Loucy (cell line): ENCODE measurements around the gene TMEFF1.

Experiments used
- H2AFZ ChIP-seq: fragments of 200-600 bp; sonication (generic); 2 replicates; pipeline ENCODE4 v1.6.0; 2016; ENCODE audit warnings: antibody characterized with exemption, mild to moderate bottlenecking, low read length, moderate library complexity
- H3F3A ChIP-seq: fragments of 200-600 bp; 2 replicates; pipeline ENCODE4 v1.6.0; 2016; ENCODE audit warnings: antibody characterized with exemption, low read depth, mild to moderate bottlenecking
- H3K27me3 ChIP-seq: fragments of 200-600 bp; sonication (generic); 2 replicates; pipeline ENCODE4 v1.6.1; 2014; ENCODE audit warnings: low read length, mild to moderate bottlenecking; ENCODE audit not compliant: insufficient read depth, poor library complexity, severe bottlenecking
- H3K36me3 ChIP-seq: fragments of 200-600 bp; sonication (generic); 2 replicates; pipeline ENCODE4 v1.6.1; 2016; ENCODE audit warnings: low read length; ENCODE audit not compliant: insufficient read depth
- H3K4me1 ChIP-seq: fragments of 200-600 bp; sonication (generic); 2 replicates; pipeline ENCODE4 v1.5.1; 2014; ENCODE audit warnings: low read length, mild to moderate bottlenecking; ENCODE audit not compliant: insufficient read depth, poor library complexity, severe bottlenecking
- H3K4me2 ChIP-seq: fragments of 200-600 bp; sonication (generic); 2 replicates; pipeline ENCODE4 v1.6.0; 2014; ENCODE audit warnings: antibody characterized with exemption, low read length, low read depth, mild to moderate bottlenecking; ENCODE audit not compliant: poor library complexity, severe bottlenecking
- H3K4me3 ChIP-seq: fragments of 200-600 bp; sonication (generic); 2 replicates; pipeline ENCODE4 v1.5.1; 2014; ENCODE audit warnings: low read length, mild to moderate bottlenecking, mixed read lengths; ENCODE audit not compliant: poor library complexity, severe bottlenecking
- H3K79me2 ChIP-seq: fragments of 200-600 bp; sonication (generic); 2 replicates; pipeline ENCODE4 v1.6.1; 2014; ENCODE audit warnings: low read length; ENCODE audit not compliant: insufficient read depth
- H3K9ac ChIP-seq: fragments of 200-600 bp; sonication (generic); 2 replicates; pipeline ENCODE4 v1.6.0; 2014; ENCODE audit warnings: mild to moderate bottlenecking, low read depth, low read length, moderate library complexity; ENCODE audit not compliant: poor library complexity, severe bottlenecking
- H3K9me2 ChIP-seq: fragments of 200-600 bp; sonication (generic); replicated peaks from 2 replicates; pipeline ENCODE4 v1.6.1; 2016; ENCODE audit warnings: low read depth, low read length, mixed read lengths
- H3K9me3 ChIP-seq: fragments of 200-600 bp; sonication (generic); 2 replicates; pipeline ENCODE4 v1.6.1; 2014; ENCODE audit warnings: mild to moderate bottlenecking, antibody characterized with exemption, low read length, low read depth; ENCODE audit not compliant: insufficient read depth
- H4K20me1 ChIP-seq: fragments of 200-600 bp; sonication (generic); 2 replicates; pipeline ENCODE4 v1.6.0; 2014; ENCODE audit warnings: antibody characterized with exemption, low read length, mild to moderate bottlenecking; ENCODE audit not compliant: insufficient read depth, poor library complexity, severe bottlenecking
- CTCF ChIP-seq: fragments of 200-600 bp; sonication (generic); conservative IDR thresholded peaks from 2 replicates; pipeline ENCODE4 v1.5.1; 2014; ENCODE audit warnings: mild to moderate bottlenecking, antibody characterized with exemption, low read length
- EZH2phosphoT487 ChIP-seq: fragments of 200-600 bp; IDR thresholded peaks from 2 replicates; pipeline ENCODE4 v1.6.1; 2018; ENCODE audit warnings: antibody characterized with exemption, mild to moderate bottlenecking, moderate library complexity, borderline replicate concordance

The TMEFF1 gene

GRCh38 chr9:100534401-100534800, 61.5 kb downstream of the TMEFF1 start:
- Histone ChIP-seq H3K4me3 (no peak overlapping the region), H3K36me3 (no peaks in the 10 kb centered on the region), H3K9me3 (no peaks in the 10 kb centered on the region), H3K79me2 (no peaks in the 10 kb centered on the region), H3K9me2 (no peaks in the 10 kb centered on the region), H3K27me3 (no peaks in the 10 kb centered on the region), H3K4me2 (no peak overlapping the region), H2AFZ (no peak overlapping the region), H3F3A (no peaks in the 10 kb centered on the region), H3K9ac (no peak overlapping the region), H3K4me1 (no peaks in the 10 kb centered on the region), H4K20me1 (no peaks in the 10 kb centered on the region)
- TF ChIP-seq EZH2phosphoT487, result no peak
- TF ChIP-seq CTCF, result no peak

GRCh38 chr9:100540327-100540726, 67.4 kb downstream of the TMEFF1 start:
- Histone ChIP-seq H3K36me3 (no peaks in the 10 kb centered on the region), H3K9ac (no peak overlapping the region), H3K4me2 (no peak overlapping the region), H3F3A (no peaks in the 10 kb centered on the region), H3K9me2 (no peaks in the 10 kb centered on the region), H3K27me3 (no peaks in the 10 kb centered on the region), H3K9me3 (peaks cover 4% of the 10 kb centered on the region; the same call in 1 of the 2 replicates), H3K79me2 (no peaks in the 10 kb centered on the region), H3K4me3 (no peak overlapping the region), H3K4me1 (no peaks in the 10 kb centered on the region), H4K20me1 (no peaks in the 10 kb centered on the region), H2AFZ (no peak overlapping the region)
- no peak for TF ChIP-seq EZH2phosphoT487
- TF ChIP-seq CTCF, result no peak

GRCh38 chr9:100549048-100549447, 76.1 kb downstream of the TMEFF1 start:
- Histone ChIP-seq H3K4me3 (no peak overlapping the region), H3K4me2 (no peak overlapping the region), H2AFZ (no peak overlapping the region), H3F3A (no peaks in the 10 kb centered on the region), H3K79me2 (no peaks in the 10 kb centered on the region), H3K4me1 (no peaks in the 10 kb centered on the region), H3K9ac (no peak overlapping the region), H3K36me3 (peaks cover 24% of the 10 kb centered on the region; the same call in 1 of the 2 replicates), H3K27me3 (no peaks in the 10 kb centered on the region), H3K9me3 (peaks cover 4% of the 10 kb centered on the region; the same call in 1 of the 2 replicates), H3K9me2 (no peaks in the 10 kb centered on the region), H4K20me1 (no peaks in the 10 kb centered on the region)
- TF ChIP-seq EZH2phosphoT487, result no peak
- TF ChIP-seq CTCF, result no peak
